Measurements from ENCODE around the gene ADAM12.
"Not testable (repeated sequence)": the region's sequence is repeated elsewhere in the genome, so short reads cannot be mapped to it uniquely, and the experiment has no call there.

The ADAM12 gene

DNA sequence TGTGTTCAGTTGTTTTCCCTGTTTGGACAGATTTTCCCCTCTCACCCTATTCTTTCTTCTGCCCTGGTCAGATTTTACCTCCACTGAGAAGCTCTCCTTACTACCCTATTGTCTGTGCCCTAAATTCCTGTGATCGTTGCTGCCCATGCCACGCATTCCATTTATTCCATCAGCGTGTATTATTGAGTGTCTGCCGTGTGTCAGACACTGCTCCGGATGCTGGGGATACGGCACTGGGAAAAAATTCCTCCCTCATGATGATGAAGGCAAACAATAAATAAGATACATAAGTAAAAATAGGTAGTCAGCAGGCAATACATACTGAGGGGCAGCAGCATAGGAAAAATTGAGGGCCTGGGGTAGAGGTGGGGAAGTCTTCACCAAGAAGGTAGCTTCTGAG lies 405.1 kb downstream of the ADAM12 start:
- DNase-seq (ENCODE audit: low read depth, low spot score) = no peak
- H3K27ac ChIP-seq = no peak overlapping the region

DNA sequence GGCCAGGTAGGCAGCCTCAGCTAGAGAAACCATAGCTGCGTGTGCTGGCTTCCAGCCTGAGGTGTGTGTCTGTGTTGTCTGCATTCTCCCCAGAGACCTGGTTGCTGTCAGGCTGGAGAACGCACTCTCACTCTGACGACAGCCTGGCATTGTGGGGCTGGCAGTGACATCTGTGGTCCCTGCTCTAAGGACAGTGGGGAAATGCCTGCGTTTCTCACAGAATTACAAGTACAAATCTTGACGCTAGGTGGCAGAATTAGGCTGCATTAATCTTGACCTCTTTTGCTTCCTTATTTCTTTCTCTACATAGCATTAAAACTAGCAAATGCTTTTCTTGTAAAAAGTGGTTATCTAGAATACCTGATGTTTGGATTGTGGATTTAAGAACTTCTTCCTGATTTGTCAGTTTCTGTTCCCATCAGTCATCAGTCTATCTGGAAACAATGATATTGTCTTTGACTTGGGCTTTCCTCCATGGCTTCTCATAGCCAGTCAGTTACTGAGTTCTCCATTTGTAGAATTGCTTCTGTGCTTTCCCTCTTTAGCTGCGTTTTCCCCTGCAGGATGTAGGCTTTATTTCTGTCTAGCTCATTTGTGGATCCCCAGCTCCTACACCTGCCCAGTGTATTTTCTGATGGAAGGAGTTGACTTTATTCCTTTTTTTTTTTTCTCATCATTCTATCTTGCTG lies 405.9 kb downstream of the ADAM12 start:
- no peak overlapping the region for H3K27ac ChIP-seq
- DNase-seq (ENCODE audit: low read depth, low spot score) = no peak

DNA sequence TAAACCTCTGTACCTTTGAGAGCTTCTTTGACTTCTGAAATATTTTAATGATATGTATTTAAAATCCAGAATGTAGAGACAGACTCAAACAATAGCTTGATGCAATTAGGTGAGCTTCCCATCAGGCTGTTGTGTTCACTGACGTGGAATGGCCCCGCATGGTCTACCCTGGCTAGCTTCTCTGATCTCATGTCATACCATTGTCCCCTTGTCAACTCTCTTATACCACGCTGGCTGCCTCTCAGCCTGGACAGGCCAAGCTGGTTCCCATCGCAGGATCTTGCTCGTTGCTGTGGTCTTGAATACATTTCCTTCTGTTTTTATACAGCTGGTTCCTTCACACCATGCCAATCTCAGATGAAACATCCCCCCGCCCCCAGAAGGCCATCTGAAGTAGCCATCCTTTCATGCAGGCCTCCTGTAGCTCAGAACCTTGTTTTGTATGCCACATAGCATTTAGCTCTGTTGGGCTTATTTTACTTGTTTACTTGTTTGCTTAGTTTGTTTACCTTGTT lies 407.7 kb downstream of the ADAM12 start:
- no peak overlapping the region for H3K27ac ChIP-seq

GRCh38 chr10:125979976-125980375 lies 408.3 kb downstream of the ADAM12 start:
- no peak for DNase-seq (ENCODE audit: low read depth, low spot score)

More for the DNA sequence above, 407.7 kb downstream of the ADAM12 start:
- DNase-seq (ENCODE audit: low read depth, low spot score) = no peak

DNA sequence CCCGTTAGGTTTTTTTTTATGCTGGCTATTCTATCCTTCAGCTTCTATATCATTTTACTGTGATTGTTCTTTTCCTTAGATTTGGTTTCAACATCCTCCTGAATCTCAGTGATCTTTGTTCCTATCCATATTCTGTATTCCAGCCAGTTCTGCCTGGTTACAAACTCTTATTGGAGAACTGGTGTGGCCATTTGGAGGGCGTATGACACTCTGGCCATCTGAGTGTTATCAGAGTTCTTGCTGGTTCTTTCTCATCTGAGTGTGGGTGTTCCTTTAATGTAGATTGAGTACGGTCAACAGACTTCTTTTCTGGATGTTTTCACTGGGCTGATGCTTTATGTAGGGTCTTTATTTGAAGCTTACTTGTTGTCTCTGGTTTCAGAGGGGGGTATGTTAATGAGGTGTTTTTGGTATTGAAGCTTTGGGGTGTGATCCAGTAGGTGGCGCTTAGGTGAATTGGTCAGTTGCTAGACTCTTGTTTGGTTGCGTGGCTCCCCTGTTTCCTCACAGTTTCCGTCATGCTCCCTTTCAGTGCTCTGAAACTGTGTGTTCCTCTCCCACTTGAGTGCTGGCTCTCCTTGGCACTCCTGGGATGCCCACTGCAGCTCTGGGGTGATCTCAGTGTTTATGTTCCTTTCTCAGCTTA lies 411.2 kb downstream of the ADAM12 start:
- H3K27ac ChIP-seq = no peak overlapping the region
- no peak for DNase-seq (ENCODE audit: low read depth, low spot score)

More at GRCh38 chr10:125979976-125980375, 408.3 kb downstream of the ADAM12 start:
- no peak overlapping the region for H3K27ac ChIP-seq

DNA sequence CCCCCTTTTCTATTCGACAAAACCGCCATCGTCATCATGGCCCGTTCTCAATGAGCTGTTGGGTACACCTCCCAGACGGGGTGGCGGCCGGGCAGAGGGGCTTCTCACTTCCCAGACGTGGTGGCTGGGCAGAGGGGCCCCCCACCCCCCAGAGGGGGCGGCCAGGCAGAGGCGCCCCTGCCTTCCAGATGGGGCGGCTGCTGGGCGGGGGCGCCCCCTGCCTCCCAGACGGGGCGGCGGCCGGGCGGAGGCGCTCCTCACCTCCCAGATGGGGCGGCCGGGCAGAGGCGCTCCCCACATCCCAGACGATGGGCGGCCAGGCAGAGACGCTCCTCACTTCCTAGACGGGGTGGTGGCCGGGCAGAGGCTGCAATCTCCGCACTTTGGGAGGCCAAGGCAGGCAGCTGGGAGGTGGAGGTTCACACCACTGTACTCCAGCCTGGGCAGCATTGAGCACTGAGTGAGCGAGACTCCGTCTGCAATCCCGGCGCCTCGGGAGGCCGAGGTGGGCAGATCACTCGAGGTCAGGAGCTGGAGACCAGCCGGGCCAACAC lies 418.1 kb downstream of the ADAM12 start:
- DNase-seq (ENCODE audit: low read depth, low spot score); H3K27ac ChIP-seq: not testable (repeated sequence)

GRCh38 chr10:125967533-125967932 lies 420.7 kb downstream of the ADAM12 start:
- DNase-seq (ENCODE audit: low read depth, low spot score) = no peak
- no peak overlapping the region for H3K27ac ChIP-seq

DNA sequence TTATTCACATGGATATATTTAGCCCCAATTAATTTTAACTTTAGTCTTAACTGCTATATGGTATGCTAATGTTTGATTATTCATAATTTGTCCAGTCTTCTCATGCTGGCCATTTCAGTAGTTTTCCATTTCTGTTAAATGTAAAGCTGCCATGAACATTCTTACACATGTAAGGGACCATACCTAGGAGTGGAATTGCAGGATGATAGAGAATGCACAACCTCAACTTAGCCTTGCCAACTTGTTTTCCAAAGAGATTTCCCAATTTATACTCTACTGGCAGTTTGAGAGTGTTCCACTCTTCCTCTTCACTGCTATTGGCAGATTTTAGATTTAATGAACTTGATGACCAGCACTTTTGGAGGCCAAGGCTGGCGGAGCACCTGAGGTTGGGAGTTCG lies 423.7 kb downstream of the ADAM12 start:
- no peak overlapping the region for H3K27ac ChIP-seq
- DNase-seq (ENCODE audit: low read depth, low spot score) = no peak

Data from epithelial cell of prostate (primary cell).